GM04504 (cell line): ENCODE data around the gene FBLN1.
"Not testable (repeated sequence)": the region's sequence is repeated elsewhere in the genome, so short reads cannot be mapped to it uniquely, and the experiment has no call there.

Experiments used
- DNase-seq: peaks from one replicate; pipeline ENCODE4 v3.0.0-alpha.2; 2012; ENCODE audit warnings: low read depth

Gene FBLN1

DNA sequence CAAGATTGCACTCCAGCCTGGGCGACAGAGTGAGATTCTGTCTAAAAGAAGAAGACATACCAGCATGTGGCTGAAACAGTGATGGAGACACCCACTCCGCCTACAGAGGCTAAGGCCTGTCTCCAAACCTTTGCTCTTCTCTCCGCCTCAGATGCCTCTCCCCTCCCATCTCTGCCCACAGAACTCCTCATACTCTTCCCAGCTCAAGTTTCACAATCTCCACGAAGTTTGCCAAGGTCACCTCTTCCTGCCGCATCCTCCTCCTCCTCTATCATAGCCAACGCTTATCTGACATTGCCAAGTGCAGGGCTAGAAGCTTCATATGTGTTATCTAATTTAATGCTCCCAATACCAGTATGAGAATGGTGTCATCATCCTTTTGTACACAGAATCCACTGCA lies 25.9 kb upstream of the FBLN1 start:
- DNase-seq: no peak

DNA sequence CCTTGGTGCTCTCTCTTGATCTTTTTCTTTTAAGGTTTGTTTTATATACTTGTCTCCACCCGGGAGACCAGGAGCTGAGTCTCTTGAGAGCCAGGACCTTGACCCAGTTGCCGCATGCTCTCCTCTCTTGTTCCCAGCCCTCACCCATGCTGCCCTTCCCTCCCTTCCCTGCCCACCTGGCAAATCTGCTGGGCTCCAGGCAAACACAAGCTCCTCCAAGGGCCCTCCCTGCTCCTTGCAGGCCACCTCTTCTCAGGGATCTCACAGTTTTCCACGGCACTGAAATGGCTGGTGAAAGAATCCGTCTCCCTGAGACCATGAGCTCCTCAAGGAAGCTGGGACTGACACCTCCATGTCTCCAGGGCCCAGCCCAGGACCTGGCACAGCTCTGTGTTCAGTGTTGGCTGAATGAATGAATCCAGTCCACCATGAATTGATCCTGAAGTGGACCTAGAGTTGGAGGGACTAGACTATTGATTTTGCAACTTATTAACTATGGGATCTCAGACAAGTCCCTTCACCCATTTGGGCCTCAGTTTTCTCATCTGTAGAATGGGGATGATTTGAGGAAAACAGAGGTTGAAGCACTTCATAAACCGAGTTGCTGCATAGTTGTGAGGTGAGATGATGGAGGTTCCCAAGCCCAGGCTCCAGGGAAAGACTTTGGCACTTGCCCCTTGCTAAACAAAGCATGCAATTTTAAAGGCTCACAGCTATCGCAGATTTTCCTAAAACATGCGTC lies 25.1 kb upstream of the FBLN1 start:
- DNase-seq: no peak

DNA sequence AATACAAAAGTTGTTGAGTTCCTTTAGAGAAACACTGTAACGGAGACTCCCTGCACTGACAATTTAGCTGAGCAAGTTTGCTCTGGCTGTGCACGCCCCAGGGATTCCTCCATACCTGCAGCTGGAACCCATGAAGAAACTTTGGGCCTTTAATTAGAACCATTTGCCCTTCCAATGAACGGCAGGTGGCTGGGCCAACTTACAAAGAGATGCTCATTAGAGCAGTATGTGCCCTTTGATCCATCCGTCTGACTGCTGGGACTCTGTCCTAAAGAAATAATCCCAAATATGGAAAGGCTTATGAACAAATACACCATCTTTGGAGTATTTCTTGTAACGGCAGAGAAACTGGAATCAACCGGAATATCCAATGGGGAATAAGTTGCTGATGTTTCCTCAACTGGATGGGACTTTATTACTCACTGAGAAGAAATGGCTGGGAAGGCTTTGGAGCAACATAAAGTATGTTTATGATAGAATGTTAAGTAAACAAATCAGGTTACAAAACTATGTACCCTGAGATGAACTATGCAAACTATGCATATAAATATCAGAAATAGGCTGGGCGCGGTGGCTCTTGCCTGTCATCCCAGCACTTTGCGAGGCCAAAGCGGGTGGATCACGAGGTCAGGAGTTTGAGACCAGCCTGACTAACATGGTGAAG lies 24.4 kb upstream of the FBLN1 start:
- DNase-seq: peak; percentile 55

DNA sequence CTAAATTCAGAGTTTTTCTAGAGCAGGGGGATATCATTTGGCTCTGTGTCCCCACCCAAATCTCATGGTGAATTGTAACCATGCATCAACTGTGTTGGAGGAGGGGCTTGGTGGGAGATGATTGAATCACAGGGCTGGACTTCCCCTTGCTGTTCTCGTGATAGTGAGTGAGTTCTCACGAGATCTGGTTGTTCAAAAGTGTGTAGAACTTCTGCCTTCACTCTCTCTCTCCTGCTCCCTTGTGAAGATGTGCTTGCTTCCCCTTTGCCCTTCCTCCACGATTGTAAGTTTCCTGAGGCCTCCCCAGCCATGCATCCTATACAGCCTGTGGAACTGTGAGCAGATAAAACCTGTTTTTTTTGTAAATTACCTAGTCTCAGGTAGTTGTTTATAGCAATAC lies 22.0 kb upstream of the FBLN1 start:
- no peak for DNase-seq

DNA sequence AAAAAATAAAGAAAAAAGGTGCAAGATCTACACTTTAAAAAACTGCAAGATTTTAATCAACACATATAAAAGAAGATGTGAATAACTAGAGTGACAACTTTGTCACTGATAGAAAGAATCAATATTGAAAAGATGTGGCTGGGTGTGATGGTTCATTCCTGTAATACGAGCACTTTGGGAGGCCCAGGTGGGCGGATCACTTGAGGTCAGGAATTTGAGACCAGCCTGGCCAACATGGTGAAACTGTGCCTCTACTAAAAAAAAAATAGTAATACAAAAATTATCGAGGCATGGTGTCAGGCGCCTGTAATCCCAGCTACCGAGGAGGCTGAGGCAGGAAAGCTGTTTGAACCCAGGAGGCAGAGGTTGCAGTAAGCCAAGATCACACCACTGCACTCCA lies 21.0 kb upstream of the FBLN1 start:
- DNase-seq: no peak

DNA sequence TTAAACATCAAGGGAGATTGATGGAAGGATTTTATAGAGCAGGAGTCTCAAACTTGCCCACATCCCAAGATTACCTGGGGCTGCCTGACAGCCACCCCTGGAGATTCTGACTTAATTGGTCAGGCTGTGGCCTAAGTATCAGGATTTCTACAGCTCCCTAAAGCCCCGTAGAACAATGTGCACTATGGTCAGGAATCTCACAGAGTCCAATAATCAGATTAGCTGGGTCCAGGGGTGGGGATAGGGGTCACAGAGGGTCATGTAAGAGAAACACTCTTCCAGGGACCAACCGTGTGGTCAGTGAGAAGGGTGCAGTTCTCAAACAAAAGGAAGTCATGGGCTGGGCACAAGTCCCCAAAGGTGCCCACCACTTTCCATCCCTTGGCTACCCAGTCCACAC lies 20.5 kb upstream of the FBLN1 start:
- no peak for DNase-seq

DNA sequence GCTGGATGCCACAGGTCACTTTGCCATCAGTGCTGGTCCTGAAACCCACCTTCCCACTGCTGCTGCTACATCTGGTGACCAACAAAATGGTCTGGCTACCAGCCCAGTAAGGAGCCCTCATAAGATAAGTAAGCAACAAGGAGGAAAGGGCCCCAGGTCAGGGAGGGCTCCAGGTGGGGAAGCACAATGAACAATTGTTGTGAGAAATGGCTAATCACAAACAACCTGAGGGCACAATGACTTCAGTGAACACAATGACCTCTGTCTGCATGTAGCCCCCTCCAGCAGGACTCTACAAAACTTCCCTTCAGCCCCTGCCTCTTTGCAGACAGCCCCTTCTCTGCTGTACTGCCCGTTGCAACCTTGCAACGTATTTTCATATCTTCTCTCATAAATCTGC lies 19.4 kb upstream of the FBLN1 start:
- DNase-seq: no peak

DNA sequence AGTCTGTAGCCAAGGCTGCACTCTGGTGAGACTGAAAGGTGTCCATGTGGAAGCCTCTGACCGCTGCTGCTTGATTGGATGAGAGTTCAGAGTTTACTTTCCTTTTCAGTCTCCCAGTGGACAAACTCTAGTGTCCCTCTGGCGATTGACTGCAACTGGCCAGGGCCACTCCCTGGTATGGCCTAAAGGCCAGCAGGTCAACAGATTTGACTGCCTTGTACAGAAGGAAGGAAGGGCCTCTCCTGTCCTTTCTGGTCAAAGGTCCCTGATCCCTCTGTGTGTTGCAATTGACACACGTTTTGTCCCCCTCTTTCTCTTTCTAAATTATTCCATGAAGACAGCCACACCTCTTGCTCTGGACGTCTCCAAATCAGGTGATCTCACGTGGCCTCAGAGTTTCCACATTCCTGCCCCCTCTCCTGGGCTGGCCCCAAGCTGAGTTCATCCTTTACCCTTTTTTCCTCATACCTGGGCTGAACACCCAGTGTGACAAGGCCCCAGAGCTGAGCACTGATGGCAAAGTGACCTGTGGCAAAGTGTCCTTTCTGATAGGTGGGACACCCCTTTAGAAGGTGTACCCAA lies 18.7 kb upstream of the FBLN1 start:
- no peak for DNase-seq

DNA sequence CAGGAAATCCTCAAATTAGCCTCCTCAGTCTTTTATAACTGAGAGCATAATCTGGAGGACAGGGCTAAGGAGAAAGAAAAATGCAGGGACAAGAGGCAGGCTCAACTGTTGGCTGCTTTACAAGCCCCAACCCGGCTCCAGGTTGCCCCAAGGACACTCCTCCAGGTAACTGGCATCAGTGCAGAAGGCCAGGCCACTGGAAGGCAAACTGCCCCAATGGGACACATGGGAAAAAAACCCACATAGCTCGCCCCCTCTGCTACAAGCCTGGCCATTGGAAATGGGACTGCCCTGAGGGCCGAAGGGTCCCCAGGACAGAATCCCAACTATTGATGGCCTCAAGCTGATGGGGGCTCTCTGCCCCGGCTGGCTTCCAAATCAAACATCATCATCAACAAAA lies 17.9 kb upstream of the FBLN1 start:
- no peak for DNase-seq

DNA sequence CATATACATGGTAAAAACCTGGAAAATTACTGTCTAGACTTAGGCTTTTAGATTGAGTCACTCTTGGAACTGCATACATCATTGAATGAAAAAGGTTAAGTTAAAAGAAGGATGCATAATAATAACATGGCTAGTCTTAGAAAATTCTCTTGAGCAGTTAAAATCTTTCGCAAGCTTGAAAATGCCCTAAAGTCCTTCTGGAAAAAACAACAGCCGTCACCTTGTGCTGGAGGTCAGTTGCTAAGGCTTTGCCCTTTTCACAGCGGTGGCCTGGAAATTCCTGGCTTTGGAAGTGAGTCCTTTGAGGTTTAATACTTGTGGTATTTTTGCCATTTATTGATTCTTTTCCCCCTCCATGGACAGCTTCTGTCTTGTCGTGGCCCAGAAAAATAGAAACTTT lies 17.4 kb upstream of the FBLN1 start:
- no peak for DNase-seq

DNA sequence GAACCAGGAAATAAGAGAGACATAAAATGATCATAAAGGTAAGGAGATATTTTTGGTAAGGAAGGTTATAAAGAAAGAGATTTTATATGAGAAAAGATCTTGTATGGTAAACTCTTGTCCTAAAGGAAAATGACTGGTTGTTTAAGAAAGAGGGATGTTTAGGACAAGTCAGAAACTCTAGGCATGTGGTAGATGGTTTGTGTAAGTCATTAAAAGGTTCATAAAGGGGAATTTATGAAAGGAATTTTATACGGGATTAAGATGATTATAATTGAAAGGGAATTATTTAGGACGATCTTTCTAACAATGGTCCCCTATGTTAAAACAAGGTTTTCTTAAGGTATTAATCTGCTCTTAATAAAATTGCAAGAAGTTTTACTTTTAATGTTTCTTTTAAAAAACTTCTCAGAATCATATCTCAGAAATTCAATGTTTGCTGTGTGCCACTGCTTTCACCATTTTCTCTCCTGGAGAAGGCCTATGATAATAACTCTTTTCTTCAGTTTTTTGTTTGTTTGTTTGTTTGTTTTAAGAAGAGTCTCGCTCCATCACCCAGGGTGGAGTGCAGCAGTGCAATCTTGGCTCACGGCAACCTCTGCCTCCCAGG lies 13.8 kb upstream of the FBLN1 start:
- no peak for DNase-seq

DNA sequence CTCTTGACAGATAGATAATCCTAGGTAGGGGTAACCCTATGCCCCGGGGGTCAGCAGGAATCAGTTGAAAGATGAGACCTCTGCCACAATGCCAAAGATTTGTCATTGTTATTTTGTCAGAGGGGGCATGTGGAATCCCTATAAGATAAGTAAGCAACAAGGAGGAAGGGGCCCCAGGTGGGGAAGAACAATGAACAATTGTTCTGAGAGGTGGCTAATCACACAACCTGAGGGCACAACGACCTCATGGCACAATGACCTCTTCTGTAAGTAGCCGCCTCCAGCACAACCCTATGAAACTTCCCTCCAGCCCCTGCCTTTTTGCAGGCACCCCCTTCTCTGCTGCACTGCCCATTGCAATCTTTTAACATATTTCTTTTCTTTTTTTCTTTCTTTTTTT lies 11.8 kb upstream of the FBLN1 start:
- no peak for DNase-seq

DNA sequence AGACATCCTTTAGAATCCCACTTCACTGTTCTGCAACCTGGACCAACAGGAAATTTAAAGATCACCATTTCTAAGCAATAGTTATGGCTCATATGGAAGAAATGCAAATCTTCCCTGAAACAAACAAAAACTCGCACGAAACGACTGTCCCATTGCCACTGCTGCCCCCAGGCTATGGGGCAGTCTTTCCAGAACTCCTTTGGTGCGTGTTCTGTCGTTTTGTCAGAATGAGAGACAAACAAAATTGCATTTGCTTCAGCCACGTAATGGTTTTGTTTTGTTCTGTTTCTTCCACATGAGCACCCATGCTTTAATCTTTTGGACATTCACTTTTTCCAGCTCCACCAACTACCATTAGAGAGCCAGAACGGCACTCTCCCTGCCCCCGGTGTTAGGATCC lies 10.8 kb upstream of the FBLN1 start:
- no peak for DNase-seq

DNA sequence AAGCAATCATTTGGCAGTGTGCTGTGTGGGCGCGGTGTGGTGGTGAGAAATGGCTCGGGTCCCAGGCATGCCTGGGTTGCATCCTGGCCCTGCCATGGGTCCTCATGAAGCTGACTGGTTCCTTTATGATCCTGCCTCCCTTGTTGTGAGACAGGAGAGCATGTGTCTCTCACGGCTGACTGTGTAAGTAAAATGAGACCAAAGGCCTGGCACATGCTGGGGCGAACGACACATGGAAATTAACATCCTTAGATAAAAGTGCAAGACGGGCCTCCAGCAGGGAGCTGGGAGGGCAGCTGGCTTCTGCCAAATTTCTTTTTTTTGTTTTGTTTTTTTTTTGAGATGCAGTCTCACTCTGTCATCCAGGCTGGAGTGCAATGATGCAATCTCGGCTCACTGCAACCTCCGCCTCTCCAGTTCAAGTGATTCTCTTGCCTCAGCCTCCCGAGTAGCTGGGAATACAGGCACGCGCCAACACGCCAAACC lies 9.4 kb upstream of the FBLN1 start:
- DNase-seq: peak; percentile 56

DNA sequence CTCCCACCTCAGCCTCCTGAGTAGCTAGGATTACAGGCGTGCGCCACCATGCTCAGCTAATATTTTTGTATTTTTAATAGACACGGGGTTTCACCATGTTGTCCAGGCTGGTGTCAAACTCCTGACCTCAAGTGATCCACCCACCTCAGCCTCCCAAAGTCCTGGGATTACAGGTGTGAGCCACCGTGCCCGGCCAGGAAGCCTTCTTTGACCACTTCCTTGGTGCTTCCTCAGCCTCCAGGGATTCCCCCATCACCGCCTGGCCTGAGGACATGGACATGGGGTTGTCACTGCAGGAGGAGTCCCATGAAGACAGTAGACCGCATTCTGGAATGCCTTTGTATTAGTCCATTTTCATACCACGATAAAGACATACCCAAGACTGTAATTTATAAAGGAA lies 8.4 kb upstream of the FBLN1 start:
- DNase-seq: not testable (repeated sequence)

DNA sequence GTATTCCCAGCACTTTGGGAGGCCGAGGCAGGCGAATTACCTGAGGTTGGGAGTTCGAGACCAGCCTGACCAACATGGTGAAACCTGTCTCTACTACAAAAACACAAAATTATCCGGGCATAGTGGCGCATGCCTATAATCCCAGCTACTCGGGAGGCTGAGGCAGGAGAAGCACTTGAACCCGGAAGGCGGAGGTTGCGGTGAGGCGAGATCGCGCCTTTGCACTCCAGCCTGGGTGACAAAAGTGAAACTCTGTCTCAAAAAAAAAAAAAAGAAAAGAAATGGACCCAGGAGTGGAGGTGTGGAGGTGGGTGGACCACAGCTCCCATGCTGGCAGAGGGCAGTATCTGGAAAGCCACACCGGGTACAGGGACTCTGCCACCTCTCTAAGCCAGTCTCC lies 7.1 kb upstream of the FBLN1 start:
- DNase-seq: not testable (repeated sequence)

DNA sequence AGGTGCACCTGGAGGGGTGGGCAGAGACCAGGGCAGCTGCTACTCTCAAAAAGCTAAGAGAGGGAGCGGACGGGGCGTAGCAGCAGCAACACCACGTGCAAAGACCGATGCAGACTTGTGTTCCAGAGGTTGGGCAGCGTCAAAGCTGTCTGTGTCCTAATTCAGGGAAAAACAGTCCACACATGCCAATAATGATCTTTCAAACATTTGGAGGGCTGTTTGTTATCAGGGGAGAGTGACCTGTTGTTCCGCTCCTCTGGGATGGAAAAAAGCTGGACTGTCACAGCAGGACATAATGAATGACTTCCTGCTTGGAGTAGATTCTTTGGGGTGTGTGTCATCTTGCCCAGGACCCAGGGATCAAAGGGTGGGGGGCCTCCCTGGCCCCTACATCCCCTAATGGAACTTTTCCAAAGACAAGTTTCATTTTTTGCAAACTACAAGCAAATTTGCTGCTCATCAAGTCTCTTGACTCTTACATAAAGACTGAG lies 6.2 kb upstream of the FBLN1 start:
- DNase-seq: no peak

DNA sequence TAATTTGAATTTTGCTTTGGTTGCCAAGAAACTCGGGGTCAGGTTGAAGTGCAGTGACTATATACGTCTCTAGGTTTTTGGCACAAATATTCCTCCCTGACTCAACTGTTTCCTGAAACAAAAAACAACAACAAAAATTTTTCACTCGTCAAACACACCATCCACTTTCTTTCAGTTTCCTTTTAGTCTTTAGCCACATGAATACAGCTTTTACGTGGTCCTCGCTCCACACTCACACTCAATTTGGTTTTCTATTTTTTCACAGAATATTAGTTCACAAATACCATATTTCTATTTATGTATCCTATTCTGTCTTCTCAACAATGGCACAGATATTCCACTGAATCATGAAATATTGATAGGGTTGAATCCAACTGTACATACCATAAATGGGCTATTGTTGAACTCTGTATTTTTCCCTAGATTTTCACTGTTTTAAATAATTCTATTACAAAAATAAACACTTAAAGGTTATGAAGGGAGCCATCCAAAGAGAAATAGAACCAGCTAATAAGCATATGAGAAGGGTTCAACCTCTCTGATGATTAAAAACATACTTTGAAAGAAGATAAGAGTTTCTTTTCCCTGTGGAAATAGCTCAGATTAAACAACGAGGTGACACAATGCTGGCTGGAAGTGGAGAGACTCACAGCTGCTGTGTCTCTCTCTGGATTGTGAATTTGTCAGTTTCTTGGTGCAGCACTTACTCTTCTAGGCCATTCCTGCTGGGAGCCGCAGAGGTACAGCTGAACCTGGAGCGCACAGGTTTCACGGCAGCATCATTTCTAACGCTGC lies 5.1 kb upstream of the FBLN1 start:
- DNase-seq: no peak

DNA sequence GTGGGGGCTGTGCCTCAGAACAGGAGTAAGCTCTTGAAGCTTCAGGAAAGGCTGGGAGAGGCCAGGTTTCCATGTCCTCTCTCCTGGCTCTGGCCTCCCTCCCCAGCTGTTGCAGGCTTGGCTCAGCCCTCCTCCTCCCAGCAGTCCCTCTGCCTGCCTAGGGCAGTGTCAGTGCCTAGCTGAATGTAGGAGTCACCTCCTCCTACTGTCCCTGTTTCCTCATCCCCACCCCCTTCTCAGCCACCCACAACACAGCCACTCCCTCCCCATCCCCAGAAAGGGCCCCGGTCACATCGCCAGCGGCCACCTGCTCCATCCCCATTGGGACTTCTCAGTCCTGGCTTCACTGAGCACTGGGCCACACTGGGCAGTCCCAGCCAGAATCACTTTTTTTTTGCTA lies 2.9 kb upstream of the FBLN1 start:
- no peak for DNase-seq

DNA sequence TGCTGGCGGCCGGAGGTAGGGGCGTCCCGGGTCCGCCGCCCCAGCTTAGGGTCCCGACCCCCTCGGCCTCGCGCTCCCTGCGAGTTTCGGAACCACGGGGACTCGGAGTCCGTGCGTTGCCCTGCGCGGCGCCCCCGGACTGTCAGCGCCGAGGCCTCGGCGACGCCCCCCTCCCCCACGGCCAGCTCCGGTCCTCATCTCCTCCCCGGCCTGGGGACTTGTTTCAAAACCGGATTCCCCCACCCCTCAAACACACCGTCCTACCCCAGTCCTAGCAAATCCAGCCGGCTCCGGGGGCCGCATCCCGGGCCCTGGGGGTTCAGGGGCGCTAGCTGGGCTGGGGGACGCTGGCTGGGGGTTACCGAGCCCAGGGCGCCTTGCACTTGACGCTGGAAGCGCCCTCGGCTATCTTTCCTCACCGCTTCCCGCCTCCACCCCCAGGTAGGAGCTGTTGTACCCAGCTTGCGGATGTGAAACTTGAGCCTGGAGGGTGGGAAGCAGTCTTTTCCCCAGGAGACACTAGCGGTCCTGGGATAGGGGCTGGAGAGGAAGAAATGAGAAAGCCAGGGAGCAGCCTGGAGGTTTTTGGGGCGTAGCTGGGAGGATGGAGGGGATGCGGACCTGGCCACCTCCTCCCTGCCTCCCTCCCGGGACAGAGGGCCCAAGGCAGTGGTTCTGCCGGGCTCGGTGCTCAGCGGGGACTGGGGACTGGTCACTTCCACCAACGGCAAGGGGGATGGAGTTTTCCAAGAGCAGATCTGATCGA lies 550 bp downstream of the FBLN1 start:
- no peak for DNase-seq

DNA sequence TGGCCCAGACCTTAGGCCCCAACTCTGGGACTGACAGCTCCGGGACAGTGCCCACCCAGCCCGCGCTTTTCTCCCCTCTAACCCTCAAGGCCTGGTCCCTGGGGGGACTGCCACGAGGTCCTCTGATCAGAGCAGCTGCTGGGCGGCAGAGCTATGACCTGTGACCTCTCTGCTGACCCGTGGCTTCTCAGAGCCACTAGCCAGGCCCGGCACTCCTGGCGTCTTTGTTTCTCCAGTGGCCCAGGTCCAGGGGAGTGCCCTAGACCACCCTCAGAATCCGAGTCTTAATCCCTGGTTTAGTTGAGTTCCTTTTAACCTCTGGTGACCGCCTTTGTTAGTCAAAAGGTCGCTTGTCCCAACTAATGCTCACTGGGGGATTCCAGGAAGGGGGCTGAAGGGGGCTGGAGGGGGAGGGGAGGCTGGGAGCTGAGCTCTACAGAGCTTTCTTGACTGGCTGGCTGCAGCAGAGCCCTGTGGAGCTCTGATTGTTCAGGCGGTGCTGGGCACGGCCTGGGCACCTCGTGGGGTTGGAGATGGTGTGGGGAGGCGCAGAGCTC lies 1.2 kb downstream of the FBLN1 start:
- no peak for DNase-seq
